AG08396 (cell line): ENCODE results near the gene OTUD5.

Source experiments
- DNase-seq: peaks from one replicate; pipeline ENCODE4 v3.0.0; 2012; ENCODE audit warnings: low spot score, mixed read lengths

OTUD5 gene

GRCh38 chrX:48911412-48912182, 45.8 kb downstream of the OTUD5 start, which contains the start of gene SLC35A2:
TSS of gene SLC35A2 (minus strand) at chrX:48911646. CDS start at chrX:48911636, 10 bp downstream.
- DNase-seq = peak; percentile 75

GRCh38 chrX:48910926-48911411, 46.4 kb downstream of the OTUD5 start:
- peak; percentile 29 for DNase-seq

- DNase-seq = no peak
Measured at GRCh38 chrX:48909703-48910294, 47.6 kb downstream of the OTUD5 start.

GRCh38 chrX:48908600-48908999, 48.8 kb downstream of the OTUD5 start:
- no peak for DNase-seq

- no peak for DNase-seq
Measured at GRCh38 chrX:48905090-48905790, 52.2 kb downstream of the OTUD5 start.

GRCh38 chrX:48904626-48905025, 52.8 kb downstream of the OTUD5 start:
- DNase-seq = no peak

GRCh38 chrX:48904180-48904579, 53.2 kb downstream of the OTUD5 start:
- DNase-seq = no peak

- DNase-seq = no peak
Measured at GRCh38 chrX:48903290-48903689, 54.1 kb downstream of the OTUD5 start.

- no peak for DNase-seq
Measured at GRCh38 chrX:48902776-48903175, 54.6 kb downstream of the OTUD5 start.

- DNase-seq = no peak
Measured at GRCh38 chrX:48902135-48902534, 55.3 kb downstream of the OTUD5 start.

- no peak for DNase-seq
Measured at GRCh38 chrX:48901069-48901468, 56.3 kb downstream of the OTUD5 start.

GRCh38 chrX:48899078-48899410, 58.4 kb downstream of the OTUD5 start:
- DNase-seq = no peak

- DNase-seq = peak; percentile 85
Measured at GRCh38 chrX:48897625-48898306, 59.6 kb downstream of the OTUD5 start, which contains the start of the genes PQBP1 and TIMM17B. TSS of gene PQBP1 (plus strand) at chrX:48897930. CDS start at chrX:48898510, 580 bp downstream. TSS of gene TIMM17B (minus strand) at chrX:48897768. CDS start at chrX:48897749, 19 bp downstream.

- peak; percentile 66 for DNase-seq
Measured at GRCh38 chrX:48897157-48897624, 60.2 kb downstream of the OTUD5 start.

GRCh38 chrX:48896611-48897011, 60.8 kb downstream of the OTUD5 start:
- DNase-seq = no peak

- DNase-seq = no peak
Measured at GRCh38 chrX:48894891-48895290, 62.5 kb downstream of the OTUD5 start.

GRCh38 chrX:48893556-48894348, 63.7 kb downstream of the OTUD5 start:
- no peak for DNase-seq

GRCh38 chrX:48892896-48893295, 64.5 kb downstream of the OTUD5 start:
- DNase-seq = no peak

- DNase-seq = peak; percentile 82
Measured at GRCh38 chrX:48891402-48892288, 65.8 kb downstream of the OTUD5 start.

- no peak for DNase-seq
Measured at GRCh38 chrX:48890934-48891401, 66.4 kb downstream of the OTUD5 start.
